HCEC 1CT (cell line): ENCODE results near the gene ACTA2.
"Not testable (repeated sequence)": the region's sequence is repeated elsewhere in the genome, so short reads cannot be mapped to it uniquely, and the experiment has no call there.

Experiments used
- DNase-seq: peaks from one replicate; pipeline ENCODE4 v3.0.0-alpha.2; 2017

ACTA2 gene

DNA sequence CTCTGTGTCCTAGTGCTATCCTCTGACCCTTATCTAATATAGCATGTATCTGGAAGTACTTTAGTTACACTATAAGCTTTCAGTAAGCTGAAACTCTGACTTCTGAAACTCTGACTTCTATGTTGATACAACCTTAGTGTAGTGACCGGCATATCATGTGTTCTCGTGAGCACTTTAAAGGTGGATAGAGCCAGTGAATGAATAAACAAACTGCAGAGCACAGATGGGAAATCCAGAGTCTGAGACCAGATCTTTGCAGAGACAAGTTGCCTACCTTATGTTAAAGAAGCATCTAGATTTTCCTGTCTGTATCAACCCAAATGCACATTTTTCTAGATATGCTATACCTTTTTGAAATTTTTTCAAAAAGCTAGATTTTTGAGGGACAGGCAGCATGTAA, 3.5 kb downstream of the ACTA2 start:
- no peak for DNase-seq

- DNase-seq: peak; percentile 53
These were observed 5.5 kb downstream of the ACTA2 start for GRCh38 chr10:88946965-88947590.

DNA sequence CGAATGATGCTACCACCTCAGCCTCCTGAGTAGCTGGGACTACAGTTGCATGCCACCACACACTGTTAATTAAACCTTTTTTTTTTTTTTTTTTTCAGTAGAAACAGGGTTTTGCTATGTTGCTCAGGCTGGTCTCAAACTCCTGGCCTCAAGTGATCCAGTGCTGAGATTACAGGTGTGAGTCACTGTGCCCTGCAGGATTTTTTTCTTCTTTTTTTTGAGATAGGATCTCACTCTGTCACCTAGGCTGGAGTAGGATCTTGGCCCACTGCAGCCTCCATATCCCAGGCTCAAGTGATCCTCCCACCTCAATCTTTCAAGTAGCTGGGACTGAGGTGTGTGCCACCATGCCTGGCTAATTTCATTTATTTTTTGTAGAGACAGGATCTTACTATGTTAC, 6.4 kb downstream of the ACTA2 start:
- DNase-seq: no peak

DNA sequence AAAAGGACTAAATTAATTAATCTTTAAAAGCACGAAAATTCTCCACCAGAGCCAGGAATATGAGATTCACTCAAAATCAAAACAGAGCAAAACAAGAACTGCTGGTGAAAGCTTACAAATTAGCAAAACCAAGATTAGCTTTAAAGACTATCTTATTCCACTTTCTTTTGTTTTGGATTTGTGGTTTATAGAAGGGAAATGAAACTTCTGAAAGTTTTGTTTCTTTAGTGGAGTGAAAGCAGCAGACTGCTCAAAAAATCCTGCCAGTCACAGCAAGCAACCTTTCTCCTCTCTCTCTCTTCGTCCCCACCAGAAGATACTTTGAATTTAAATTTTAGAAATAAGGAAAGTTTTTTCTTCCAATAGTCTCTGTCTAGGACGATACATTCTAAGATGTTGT, 7.8 kb downstream of the ACTA2 start:
- no peak for DNase-seq

- no peak for DNase-seq
These were observed 8.8 kb downstream of the ACTA2 start for GRCh38 chr10:88943778-88944177.

GRCh38 chr10:88941026-88941425, 11.5 kb downstream of the ACTA2 start:
- no peak for DNase-seq

GRCh38 chr10:88938938-88939337, 13.6 kb downstream of the ACTA2 start:
- DNase-seq: no peak

- no peak for DNase-seq
These were observed 14.5 kb downstream of the ACTA2 start for GRCh38 chr10:88938039-88938438.

DNA sequence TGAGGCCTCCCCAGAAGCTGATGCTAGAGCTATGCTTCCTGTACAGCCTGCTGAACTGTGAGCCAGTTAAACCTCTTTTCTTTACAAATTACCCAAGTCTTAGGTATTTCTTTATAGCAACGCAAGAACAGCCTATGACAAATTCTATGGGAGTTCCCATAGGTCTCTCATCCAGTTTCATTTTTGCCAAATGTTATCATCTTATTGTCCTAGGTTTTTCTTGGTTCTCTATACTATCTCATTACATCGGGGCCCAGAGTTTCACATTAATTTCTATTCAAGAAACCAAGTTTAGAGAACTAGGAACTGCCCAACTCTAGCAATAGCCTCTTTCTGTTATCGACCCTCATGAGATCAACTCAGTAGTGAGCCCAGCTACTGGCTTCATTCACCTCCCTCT, 15.9 kb downstream of the ACTA2 start:
- no peak for DNase-seq

GRCh38 chr10:88934900-88935672, 17.5 kb downstream of the ACTA2 start:
- DNase-seq: peak; percentile 79

DNA sequence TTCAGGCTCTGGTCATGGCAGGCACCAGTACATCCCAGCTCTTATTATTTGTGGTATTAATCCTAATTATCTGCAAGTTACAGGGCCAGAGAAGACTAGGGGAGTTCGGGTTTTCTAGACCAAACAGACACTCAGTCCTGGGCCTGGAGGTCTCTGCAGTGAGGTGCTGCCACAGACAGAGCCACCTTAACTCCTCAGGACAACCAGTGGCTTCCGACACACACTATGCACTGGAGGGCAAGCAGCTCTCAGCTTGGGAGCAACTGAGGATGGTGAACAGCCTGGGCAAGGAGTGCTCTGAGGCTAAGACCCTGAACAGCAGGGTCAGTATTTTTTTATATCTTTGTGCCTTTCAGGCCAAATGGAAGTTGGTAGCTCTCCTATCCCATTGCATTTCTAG, 19.0 kb downstream of the ACTA2 start:
- no peak for DNase-seq

DNA sequence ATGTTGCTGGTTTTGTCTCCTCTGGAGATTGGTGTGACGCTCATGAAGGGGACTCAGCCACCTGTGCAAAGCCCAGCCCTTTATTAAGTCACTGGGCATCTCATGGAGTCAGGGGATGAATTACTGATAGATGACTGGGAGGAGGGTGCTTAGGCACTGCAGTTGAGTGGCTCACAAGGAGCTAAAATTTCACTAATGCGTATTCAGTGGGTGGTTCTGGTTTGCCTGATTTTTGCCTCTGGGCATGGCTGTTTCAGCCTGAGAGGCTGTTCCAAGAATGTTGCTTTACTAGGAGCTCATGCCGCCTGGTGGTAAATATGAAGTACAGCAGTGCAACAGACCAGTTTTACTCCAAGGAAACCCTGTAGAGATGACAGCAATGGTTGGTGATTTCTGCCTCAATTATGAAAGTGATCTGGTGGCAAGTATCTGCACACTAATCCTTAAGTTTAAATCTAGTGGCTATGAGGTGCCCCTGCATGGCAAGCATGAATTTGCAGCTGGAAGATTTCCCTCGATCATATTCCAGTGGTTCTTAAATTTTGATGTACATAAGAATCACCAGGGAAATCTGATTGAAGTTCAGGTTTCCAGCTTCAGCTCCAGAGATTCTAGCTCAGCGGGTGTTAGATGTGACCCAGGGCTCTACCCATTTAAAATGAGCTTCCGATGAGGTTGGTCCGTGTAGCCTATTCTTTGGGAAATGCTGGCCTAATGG, 19.9 kb downstream of the ACTA2 start:
- DNase-seq: peak; percentile 87

DNA sequence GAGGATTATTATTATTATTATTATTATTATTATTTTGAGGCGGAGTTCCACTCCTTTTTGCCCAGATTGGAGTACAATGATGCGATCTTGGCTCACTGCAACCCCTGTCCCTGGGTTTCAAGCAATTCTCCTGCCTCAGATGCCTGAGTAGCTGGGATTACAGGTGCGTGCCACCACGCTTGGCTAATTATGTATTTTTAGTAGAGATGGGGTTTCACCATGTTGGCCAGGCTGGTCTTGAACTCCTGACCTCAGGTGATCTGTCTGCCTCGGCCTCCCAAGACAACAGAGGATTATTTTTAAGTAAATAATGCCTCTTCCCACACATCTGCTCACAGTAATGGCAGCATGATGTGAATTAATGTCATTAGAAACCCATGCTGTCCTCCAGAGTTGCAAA, 20.5 kb downstream of the ACTA2 start:
- not testable (repeated sequence) for DNase-seq

- DNase-seq: no peak
These were observed 21.0 kb downstream of the ACTA2 start for GRCh38 chr10:88931548-88931947.

DNA sequence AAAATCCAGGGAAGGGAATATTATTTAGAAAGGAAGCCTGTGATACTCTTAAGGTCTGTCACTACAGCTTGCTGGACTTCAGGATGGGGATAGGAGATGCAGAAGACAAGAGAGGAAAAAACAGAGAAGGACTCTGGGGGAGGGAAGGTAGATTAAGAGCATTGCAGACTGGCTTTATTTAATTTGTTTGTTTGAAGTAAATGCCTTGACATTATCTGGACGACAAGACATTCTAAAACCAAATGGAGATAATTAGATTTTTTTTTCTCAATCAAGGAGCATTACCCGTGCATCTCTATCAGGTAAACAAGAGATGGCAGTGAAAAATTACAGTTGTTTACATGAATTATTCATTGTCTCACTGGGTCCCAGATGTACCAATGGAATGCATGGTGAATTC, 24.3 kb downstream of the ACTA2 start:
- no peak for DNase-seq

- no peak for DNase-seq
These were observed 25.2 kb downstream of the ACTA2 start for GRCh38 chr10:88927416-88927690.

DNA sequence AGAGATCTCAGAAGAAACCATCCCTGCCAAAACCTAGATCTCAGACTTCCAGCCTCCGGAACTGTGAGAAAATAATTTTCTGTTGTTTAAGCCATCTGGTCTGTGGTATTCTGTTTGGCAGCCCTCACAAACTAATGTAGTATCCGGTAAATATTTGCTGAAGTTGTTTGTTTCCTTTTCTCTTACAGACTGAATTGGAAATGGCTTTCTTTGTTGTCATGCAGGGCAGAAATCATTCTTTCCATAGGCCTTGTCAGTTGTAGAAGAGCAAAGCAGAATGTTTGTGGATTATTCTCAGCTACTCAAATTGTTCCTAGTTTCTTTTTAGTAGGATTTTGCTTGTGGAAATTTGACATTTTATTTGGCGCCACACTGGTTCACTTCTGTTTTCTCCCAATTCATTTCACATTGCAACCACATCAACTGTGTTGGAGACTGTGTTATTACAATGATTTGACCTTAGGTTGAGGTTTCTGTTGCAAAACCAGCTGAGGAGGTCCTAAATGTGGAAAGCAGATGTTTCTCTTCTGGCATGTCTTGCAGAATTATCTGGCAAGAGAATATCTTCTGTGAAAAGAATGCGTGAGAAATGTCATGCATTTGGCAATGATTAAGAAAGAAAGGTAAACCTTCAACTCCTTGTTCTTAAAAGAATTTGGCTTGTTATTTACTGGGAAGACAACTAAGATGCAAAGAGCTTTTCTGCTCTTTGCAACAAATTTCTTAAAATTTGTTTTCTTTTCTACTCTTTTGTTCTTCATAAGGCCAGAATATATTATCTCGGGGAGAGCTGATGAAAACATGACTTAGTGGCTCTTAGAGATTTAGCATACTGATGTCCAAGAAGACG, 25.8 kb downstream of the ACTA2 start:
- DNase-seq: peak; percentile 96

DNA sequence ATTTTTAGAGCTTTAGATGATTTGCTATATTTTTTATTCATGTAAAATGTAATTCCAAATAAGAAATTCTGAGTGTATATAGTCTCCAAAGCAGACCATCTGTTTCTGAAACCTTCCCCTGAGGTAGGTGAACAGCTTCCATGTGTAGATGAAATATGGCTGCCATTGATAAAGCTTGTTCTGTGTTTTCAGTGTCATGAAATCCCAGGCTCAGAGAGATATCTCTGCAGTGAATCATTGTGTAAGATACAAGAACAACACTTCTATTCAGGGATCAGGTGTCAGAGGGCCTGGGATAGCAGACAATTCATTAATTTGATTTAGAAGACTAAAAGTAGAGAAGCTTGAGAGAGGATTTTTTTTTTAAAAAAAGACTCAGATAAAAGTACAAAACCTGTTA, 29.1 kb downstream of the ACTA2 start:
- DNase-seq: no peak

- peak; percentile 30 for DNase-seq
These were observed 30.5 kb downstream of the ACTA2 start for GRCh38 chr10:88922041-88922440.

- no peak for DNase-seq
These were observed 31.5 kb downstream of the ACTA2 start for GRCh38 chr10:88920986-88921593.

GRCh38 chr10:88920198-88920597, 32.4 kb downstream of the ACTA2 start:
- peak; percentile 82 for DNase-seq

GRCh38 chr10:88919041-88919440, 33.5 kb downstream of the ACTA2 start:
- DNase-seq: no peak
